OCI-LY3 (cell line): Measurements from ENCODE around the gene ANKS1A.

Experiments
- H2AFZ ChIP-seq: fragments of 200-600, 300-600 bp; shearing (Covaris generic); 2 replicates; pipeline ENCODE4 v1.6.0; 2014; ENCODE audit warnings: antibody characterized with exemption, low read depth, low read length
- H3K27ac ChIP-seq: fragments of 200-600, 300-600 bp; sonication (generic); 2 replicates; pipeline ENCODE4 v1.5.1; 2014; ENCODE audit warnings: mild to moderate bottlenecking, low read length, moderate library complexity, mixed read lengths
- H3K27me3 ChIP-seq: fragments of 200-600, 300-600 bp; sonication (generic); 2 replicates; pipeline ENCODE4 v1.6.1; 2014; ENCODE audit warnings: low read depth, low read length, mixed read lengths
- H3K36me3 ChIP-seq: fragments of 200-600, 300-600 bp; sonication (generic); replicated peaks from 2 replicates; pipeline ENCODE3; 2014; ENCODE audit warnings: low read depth, low read length, mixed read lengths
- H3K4me1 ChIP-seq: fragments of 300-600, 200-600 bp; sonication (generic); 2 replicates; pipeline ENCODE4 v1.6.1; 2014; ENCODE audit warnings: low read length, mixed read lengths
- H3K4me2 ChIP-seq: fragments of 200-600, 300-600 bp; sonication (generic); 2 replicates; pipeline ENCODE4 v1.6.1; 2014; ENCODE audit warnings: low read length, mixed read lengths
- H3K4me3 ChIP-seq: fragments of 300-600, 200-600 bp; sonication (generic); 2 replicates; pipeline ENCODE4 v1.5.1; 2014; ENCODE audit warnings: antibody characterized with exemption, mild to moderate bottlenecking, low read length, moderate library complexity
- H3K79me2 ChIP-seq: fragments of 300-600, 200-600 bp; shearing (Covaris generic); 2 replicates; pipeline ENCODE4 v1.6.1; 2014; ENCODE audit warnings: mild to moderate bottlenecking, low read length, mixed read lengths
- H3K9ac ChIP-seq: fragments of 300-600, 200-600 bp; shearing (Covaris generic); 2 replicates; pipeline ENCODE4 v1.6.0; 2014; ENCODE audit warnings: mild to moderate bottlenecking, low read length, moderate library complexity
- H3K9me3 ChIP-seq: fragments of 200-600, 300-600 bp; shearing (Covaris generic); 2 replicates; pipeline ENCODE4 v1.6.1; 2014; ENCODE audit warnings: low read length, mixed read lengths; ENCODE audit not compliant: insufficient read depth
- H4K20me1 ChIP-seq: fragments of 200-600, 300-600 bp; sonication (generic); 2 replicates; pipeline ENCODE4 v1.6.1; 2016; ENCODE audit warnings: low read length, mixed read lengths; ENCODE audit not compliant: insufficient read depth
- EZH2phosphoT487 ChIP-seq: fragments of 200-600 bp; shearing (Covaris generic); IDR thresholded peaks from 2 replicates; pipeline ENCODE4 v1.6.1; 2018; ENCODE audit warnings: antibody characterized with exemption, mixed run types, low read depth
- TF ChIP-seq, protein P1 (sequence below): fragments of 200-600, 300-600 bp; sonication (generic); IDR thresholded peaks from 2 replicates; pipeline ENCODE4 v1.5.1; 2014; ENCODE audit warnings: antibody characterized with exemption, low read length, low read depth

Gene ANKS1A

DNA sequence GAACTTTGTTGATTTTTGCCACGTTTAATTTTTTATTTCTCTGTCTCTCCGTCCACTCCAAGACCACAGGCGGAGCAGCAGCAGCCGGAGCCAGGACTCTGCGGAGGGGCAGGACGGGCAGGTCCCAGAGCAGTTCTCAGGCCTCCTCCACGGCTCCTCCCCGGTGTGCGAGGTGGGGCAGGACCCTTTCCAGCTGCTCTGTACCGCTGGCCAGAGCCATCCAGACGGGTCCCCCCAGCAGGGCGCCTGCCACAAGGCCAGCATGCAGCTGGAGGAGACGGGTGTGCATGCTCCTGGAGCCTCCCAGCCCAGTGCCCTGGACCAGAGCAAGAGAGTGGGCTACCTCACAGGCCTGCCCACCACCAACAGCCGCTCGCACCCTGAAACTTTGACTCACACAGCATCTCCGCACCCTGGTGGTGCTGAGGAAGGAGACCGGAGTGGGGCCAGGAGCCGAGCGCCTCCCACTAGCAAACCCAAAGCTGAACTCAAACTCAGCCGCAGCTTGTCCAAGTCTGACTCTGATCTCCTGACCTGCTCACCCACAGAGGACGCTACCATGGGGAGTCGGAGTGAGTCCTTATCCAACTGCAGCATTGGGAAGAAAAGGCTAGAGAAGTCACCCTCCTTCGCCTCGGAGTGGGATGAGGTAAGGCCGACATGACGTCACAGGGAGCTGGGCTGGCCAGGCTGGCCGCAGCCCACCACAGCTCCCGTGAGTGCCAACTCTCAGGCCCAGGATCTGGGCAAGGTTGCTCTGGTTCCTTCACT is 128.5 kb downstream of the ANKS1A start:
- Histone ChIP-seq H3K9ac (no peak overlapping the region), H3K4me3 (no peak overlapping the region), H3K4me1 (no peaks in the 10 kb centered on the region), H3K4me2 (no peak overlapping the region), H3K79me2 (no peaks in the 10 kb centered on the region), H3K36me3 (no peaks in the 10 kb centered on the region), H2AFZ (no peak overlapping the region), H4K20me1 (no peaks in the 10 kb centered on the region), H3K9me3 (no peaks in the 10 kb centered on the region), H3K27ac (no peak overlapping the region), H3K27me3 (no peaks in the 10 kb centered on the region)
- TF ChIP-seq, protein P1, sequence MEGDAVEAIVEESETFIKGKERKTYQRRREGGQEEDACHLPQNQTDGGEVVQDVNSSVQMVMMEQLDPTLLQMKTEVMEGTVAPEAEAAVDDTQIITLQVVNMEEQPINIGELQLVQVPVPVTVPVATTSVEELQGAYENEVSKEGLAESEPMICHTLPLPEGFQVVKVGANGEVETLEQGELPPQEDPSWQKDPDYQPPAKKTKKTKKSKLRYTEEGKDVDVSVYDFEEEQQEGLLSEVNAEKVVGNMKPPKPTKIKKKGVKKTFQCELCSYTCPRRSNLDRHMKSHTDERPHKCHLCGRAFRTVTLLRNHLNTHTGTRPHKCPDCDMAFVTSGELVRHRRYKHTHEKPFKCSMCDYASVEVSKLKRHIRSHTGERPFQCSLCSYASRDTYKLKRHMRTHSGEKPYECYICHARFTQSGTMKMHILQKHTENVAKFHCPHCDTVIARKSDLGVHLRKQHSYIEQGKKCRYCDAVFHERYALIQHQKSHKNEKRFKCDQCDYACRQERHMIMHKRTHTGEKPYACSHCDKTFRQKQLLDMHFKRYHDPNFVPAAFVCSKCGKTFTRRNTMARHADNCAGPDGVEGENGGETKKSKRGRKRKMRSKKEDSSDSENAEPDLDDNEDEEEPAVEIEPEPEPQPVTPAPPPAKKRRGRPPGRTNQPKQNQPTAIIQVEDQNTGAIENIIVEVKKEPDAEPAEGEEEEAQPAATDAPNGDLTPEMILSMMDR, result no peak
- no peak for TF ChIP-seq EZH2phosphoT487

GRCh38 chr6:35018182-35018519 is 129.1 kb downstream of the ANKS1A start:
- Histone ChIP-seq H3K36me3 (no peaks in the 10 kb centered on the region), H3K27me3 (no peaks in the 10 kb centered on the region), H4K20me1 (no peaks in the 10 kb centered on the region), H2AFZ (no peak overlapping the region), H3K79me2 (no peaks in the 10 kb centered on the region), H3K4me3 (no peak overlapping the region), H3K4me2 (no peak overlapping the region), H3K27ac (no peak overlapping the region), H3K4me1 (no peaks in the 10 kb centered on the region), H3K9me3 (no peaks in the 10 kb centered on the region), H3K9ac (no peak overlapping the region)
- no peak for TF ChIP-seq EZH2phosphoT487
- TF ChIP-seq, protein P1, result no peak

DNA sequence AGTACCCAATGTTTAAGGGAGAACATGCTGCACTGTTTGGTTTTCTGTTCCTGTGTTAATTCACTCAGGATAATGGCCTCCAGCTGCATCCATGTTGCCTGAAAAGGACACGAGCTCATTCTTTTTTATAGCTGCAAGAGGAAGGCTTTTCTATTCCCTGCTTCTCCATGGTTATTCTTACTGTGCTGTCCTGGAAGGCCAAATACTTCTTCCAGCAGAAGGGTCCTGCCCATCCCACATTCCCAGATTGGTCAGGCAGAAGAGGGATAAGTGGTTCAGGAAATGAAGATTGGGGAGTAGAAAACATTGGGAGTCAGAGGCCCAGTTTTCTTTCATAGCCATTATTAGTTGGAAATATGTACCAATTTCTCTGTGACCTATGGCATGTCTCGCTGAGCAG is 129.7 kb downstream of the ANKS1A start:
- H3K9ac ChIP-seq, result no peak overlapping the region
- no peaks in the 10 kb centered on the region for H4K20me1 ChIP-seq
- no peaks in the 10 kb centered on the region for H3K4me1 ChIP-seq
- no peak overlapping the region for H3K4me3 ChIP-seq
- H3K27ac ChIP-seq, result no peak overlapping the region
- H3K79me2 ChIP-seq, result no peaks in the 10 kb centered on the region
- TF ChIP-seq, protein P1, result no peak
- no peak for TF ChIP-seq EZH2phosphoT487
- no peaks in the 10 kb centered on the region for H3K9me3 ChIP-seq
- H2AFZ ChIP-seq, result no peak overlapping the region
- H3K27me3 ChIP-seq, result no peaks in the 10 kb centered on the region
- H3K4me2 ChIP-seq, result no peak overlapping the region
- no peaks in the 10 kb centered on the region for H3K36me3 ChIP-seq

- TF ChIP-seq, protein P1, result no peak
- no peak for TF ChIP-seq EZH2phosphoT487
- Histone ChIP-seq H3K27me3 (no peaks in the 10 kb centered on the region), H2AFZ (no peak overlapping the region), H4K20me1 (no peaks in the 10 kb centered on the region), H3K36me3 (no peaks in the 10 kb centered on the region), H3K27ac (no peak overlapping the region), H3K9ac (no peak overlapping the region), H3K4me3 (no peak overlapping the region), H3K4me2 (no peak overlapping the region), H3K79me2 (no peaks in the 10 kb centered on the region), H3K9me3 (no peaks in the 10 kb centered on the region), H3K4me1 (no peaks in the 10 kb centered on the region)
Observed at GRCh38 chr6:35019171-35019570, 130.1 kb downstream of the ANKS1A start.
